NCI-H524 treated with DMSO at 0.1 percent for 48 hours (cell line): Measurements from ENCODE around the gene BIRC3.
A peak's percentile ranks its signal among the peaks of the same experiment; 100 is the strongest.
"Not testable (repeated sequence)": the region's sequence is repeated elsewhere in the genome, so short reads cannot be mapped to it uniquely, and the experiment has no call there.

ENCODE experiments used
- DNase-seq: peaks from one replicate; lab custom pipeline; 2025; lab: John Stamatoyannopoulos, UW

Gene BIRC3

DNA sequence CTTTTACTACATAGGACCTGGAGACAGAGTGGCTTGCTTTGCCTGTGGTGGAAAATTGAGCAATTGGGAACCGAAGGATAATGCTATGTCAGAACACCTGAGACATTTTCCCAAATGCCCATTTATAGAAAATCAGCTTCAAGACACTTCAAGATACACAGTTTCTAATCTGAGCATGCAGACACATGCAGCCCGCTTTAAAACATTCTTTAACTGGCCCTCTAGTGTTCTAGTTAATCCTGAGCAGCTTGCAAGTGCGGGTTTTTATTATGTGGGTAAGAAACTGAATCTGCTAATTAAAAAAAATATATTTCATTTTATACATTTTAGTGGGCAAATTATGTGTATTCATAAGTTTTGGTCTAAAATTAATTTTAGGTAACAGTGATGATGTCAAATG, 7.8 kb downstream of the BIRC3 start:
- DNase-seq: no peak

DNA sequence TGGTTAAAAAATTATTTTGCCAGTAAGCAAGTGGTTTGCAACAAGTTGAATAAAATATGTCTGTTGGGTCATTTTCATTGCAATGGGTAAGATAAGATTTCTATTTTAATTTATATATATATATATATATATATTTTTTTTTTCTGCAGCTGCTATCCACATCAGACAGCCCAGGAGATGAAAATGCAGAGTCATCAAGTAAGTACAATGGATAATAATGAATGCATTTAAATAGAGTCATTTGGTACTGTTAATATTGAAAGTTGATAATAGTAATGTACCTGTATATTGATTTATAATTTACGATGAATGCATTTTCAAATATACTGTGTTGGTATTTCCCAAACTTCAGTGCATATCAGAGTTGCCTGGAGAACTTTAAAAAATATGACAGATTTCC, 11.5 kb downstream of the BIRC3 start:
- DNase-seq: no peak

DNA sequence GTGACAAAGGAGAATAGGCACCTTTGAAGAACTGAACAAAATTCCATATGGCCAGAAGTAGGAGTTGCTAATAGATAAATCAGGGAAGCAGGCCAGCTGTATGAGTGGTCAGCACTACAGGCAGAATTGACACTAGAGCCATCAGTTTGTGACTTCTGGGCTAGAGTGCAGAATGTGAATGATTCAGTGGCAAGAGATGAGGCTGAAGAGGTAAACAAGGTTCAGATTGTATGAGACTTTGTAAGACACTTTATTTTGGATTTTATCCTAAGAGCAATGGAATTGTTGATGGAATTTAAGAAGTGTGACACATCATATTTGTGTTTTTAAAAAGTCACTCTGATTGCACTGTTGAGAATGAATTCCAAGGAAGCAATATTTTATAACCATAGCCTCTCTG, 12.9 kb downstream of the BIRC3 start:
- DNase-seq: no peak

DNA sequence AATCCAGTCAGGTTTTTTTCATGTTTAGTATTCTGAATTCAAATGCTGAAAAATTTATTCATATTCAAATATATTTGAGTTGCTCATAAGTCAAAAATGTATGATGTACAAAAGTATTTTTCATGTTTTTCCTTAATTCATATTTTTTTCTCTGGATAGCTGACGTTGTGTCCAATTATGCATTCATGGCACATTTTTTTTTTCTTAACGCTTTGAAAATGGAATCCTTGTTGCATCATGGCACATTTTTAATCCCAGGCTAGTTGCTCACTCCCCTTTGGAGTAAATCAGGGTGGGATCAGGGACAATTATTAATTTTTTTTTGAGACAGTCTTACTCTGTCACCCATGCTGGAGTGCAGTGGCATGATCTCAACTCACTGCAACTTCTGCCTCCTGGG, 14.1 kb downstream of the BIRC3 start:
- DNase-seq: no peak

DNA sequence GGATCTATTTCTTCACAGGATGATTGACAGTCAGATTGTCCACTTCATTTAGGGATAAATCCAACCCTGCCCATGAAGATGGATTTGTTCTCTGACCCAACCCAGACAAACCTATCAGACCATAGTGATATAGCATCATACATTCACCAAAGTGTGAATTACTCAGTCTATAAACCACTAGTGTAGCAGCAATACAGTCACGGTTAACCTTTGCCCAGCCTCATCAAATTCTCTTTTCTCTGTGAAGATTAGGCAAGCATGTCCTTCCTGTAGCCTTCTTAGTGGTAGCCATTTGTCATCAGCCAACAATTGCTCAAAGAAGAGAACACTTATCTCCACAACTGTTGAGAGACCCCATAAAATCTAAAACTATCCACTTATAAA, 15.3 kb downstream of the BIRC3 start:
- DNase-seq: no peak

DNA sequence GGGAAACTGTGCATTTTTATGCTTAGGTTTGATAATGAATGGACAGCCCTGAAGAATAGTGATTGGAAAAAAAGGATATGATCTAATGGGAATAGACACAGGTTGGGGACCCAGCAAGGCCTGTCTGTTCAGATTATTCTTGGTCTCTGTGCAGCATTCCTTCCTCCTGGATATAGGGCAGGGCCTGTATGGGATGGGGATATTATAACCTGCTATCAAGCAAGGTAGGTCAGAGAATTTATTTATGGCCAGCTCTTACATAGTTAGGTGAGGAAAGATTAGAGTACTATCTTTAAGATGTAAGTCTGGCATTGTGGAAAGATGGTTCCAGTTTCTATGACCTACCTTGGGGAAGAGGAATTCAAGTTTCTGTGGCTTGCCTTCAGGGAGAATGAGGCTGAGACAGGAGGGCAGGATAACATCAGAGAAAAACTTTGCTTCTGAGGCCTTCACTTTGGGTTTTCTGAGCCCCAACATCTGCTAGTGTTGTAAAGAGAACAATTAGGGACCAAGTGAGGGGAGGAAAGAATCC, 21.3 kb downstream of the BIRC3 start:
- DNase-seq: no peak

DNA sequence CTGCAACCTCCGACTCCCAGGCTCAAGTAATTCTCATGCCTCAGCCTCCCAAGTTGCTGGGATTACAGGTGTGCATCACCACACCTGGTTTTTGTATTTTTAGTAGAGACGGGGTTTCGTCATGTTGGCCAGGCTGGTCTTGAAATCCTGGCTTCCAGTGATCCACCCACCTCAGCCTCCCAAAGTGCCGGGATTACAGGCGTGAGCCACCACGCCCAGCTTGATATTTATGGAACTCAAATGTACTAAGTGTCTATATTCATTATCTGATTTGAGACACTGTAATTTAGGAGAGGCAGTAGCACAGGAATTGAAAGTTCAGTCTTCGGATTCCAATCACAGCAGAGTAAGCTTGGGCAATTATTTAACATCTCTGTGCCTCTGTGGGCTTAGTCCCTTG, 24.0 kb downstream of the BIRC3 start:
- DNase-seq: not testable (repeated sequence)

DNA sequence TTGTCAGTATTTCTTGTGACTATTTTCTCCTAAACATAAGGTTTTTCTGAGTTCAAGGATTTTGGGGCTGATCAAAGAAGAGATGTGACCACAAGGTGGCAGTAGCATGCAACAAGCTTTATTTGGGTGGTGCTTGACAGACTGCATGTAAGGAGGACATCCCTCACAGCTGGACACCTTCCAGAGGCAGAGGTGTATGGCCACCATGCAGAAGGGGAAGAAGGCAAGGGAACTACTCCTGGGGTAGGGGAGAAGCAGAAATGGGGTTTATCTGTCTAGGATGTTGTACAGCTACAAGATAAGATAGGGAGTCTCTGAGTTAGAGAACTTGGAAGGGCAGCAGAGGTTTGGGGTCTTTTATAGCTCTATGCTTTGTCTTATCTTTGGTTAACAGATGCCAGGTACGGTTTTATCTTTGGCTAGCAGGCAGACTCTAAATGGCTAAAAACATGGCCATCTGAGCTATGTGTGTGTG, 24.6 kb downstream of the BIRC3 start:
- no peak for DNase-seq

DNA sequence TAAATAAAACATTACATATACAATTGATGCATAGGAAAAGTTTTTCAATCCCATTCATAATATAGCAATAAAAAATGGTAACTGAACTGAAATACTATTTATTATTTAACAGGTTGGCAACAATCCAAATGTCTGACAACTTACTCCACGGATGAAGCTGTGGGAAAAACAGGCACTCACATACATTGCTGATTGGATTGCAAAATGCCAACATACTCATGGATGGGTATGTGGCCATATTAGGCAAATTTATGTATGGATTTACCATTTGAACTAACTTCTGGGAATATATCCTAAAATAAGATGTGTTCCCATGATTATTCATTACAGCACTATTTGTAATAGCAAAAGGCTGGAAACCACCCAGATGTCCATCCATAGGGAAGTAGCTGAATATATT, 26.5 kb downstream of the BIRC3 start:
- no peak for DNase-seq

DNA sequence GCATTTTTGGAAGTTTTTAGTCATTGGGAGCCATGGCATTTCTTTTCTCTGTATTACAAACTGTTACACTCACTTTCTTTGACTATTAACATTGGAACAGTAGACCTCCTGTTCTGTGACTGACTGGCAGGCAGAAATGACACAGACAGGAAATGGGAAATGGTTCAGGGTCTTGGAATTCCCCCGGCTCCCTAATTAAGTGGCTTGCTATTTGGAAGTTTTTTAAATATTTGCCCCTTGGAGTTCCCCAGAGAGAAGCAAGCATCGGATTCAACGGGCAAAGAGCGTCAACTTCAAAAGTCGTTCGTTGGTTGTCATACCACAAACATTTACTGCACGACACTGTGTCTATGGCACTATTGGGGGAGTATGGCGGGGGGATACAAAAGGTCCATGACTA, 28.6 kb downstream of the BIRC3 start:
- no peak for DNase-seq

DNA sequence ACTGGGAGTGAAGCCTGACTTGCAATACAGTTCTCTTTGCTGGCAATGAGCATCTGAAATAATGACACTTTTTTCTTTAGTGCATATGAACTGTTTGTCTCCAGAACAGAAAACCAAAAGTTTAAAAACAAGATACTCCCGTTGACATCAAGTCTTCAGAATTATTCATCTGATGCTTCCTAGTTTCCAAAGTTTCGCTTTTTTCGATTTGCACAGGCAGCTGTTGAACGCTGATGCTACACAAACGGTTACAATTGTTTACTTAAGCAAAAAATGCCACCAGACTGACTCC, 29.1 kb downstream of the BIRC3 start:
- no peak for DNase-seq

DNA sequence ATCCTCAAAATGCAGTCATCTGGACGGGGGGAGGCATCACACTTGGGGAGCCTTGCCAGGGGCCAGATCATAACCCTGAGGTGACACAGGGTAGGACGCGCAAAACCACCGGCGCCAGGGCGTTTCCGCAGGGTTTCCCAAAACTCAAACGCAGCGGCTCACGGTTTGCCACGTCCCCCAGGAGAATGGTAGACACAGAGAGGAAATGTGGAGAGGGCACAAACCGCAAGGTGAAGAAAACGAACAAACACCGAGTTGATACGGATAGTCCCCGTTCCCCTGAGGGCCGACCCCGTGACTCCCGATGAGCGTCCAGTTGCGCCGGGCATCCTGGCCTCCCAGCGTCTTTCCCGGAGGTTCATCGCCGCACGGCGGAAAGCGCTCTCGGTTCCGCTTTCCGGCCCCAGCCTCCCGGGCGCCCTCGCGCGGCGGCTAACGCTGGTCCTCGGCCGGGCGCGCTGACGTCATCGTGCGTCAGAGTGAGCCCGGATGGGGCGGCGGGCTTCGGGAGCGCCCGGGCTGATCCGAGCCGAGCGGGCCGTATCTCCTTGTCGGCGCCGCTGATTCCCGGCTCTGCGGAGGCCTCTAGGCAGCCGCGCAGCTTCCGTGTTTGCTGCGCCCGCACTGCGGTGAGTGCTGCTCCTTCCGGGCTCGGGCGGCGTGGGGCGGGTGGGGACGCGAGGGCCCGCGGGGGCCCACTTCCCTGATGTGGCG, 29.6 kb downstream of the BIRC3 start, which contains the start of gene BIRC2:
BIRC2 (plus strand) TSS at position 467 of the 714 bp plus-strand sequence. CDS start 2,641 bp downstream, outside the sequence.
- peak; percentile 47 for DNase-seq

DNA sequence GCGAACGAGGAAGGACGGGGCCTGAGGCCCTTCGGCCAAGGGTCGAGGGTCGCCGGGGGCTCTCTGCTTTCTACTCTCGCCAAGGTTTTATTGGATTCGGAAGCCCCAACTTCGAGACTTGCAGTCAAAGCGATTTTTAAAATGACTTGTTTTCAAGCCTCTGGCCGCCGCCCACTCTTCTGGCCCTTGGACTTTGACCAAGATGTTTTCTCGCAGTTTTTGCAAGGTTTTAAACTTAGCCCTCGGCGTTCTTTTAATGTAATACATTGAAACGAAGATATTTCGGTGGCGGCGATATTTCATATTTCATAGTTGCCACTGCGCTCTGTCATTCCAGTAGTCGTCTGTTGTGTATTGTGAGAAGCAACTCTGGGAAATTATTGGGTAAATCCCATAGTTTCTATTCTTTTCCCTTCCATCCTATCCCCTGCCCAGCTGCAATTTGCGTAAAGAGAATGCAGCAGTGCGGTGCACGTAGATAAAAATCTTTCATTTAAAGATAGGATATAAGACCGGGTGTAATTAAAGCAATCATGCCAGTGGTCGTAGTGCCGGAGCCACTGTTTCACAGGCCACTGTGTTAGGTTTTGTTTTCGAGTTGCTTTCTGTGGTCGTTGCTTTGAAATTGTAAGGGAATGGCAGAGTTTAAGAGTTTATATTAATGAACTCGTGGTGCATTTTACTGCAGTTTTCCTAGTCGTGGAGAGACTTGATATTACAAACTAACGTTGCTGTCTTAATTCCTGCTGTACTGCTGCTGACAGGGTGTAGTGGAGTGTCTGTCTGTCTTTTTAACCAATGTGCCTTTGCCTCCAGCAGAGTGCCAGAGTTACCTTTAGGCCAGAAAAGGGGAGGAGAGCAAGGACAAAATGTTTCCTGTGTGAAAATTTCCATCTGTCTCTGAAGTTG, 30.4 kb downstream of the BIRC3 start:
- DNase-seq: no peak

DNA sequence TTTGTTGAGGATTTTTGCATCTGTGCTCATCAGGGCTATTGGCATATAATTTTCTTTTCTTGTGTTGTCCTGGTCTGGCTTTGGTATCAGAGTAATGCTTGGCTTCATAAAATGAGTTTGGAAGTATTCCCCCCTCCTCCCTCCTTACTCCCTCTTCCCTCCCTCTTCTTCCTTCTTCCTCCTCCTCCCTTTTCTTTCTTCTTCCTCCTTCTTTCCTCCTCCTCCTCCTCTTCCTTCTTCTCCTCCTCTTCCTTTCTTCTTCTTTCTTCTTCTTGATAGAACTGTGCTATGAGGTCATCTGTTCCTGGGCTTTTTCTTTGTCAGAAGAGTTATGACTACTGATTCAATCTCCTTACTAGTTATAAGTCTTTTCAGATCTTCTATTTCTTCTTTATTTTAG, 39.8 kb downstream of the BIRC3 start:
- DNase-seq: no peak

DNA sequence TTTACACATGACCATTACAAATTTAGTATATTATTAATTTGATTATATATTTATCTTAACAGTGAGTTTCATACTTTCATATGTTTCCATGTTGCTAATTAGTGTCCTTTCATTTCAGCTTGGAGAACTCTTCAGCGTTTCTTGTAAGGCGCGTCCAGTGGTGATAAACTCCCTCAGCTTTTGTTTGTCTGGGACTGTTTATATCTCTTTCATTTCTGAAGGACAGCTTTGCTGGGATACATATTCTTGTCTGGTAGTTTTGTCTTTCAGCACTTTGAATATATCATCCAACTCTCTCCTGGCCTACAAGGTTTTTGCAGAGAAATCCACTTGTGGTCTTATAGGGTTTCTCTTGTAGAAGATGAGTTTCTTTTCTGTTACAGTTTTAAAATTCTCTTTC, 42.1 kb downstream of the BIRC3 start:
- no peak for DNase-seq

DNA sequence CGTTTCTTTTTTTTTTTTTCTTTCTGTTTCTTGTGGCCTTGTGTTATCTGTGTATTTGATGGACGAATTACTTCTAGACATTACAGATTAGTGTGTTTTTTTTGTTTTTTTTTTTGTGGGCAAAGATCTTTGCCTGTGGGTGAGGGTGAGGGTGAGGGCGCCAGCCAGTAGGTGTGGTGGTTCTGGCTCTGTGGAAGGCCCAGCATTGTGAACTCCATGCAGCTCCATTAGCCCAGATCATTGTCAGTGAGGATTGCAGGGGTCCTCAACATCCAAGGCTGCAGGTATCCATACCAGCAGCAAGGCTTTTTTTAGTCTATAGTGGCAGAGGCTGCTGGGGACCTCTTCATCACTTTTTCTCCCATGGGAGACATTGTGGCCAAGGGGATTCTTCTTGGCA, 43.4 kb downstream of the BIRC3 start:
- DNase-seq: no peak

DNA sequence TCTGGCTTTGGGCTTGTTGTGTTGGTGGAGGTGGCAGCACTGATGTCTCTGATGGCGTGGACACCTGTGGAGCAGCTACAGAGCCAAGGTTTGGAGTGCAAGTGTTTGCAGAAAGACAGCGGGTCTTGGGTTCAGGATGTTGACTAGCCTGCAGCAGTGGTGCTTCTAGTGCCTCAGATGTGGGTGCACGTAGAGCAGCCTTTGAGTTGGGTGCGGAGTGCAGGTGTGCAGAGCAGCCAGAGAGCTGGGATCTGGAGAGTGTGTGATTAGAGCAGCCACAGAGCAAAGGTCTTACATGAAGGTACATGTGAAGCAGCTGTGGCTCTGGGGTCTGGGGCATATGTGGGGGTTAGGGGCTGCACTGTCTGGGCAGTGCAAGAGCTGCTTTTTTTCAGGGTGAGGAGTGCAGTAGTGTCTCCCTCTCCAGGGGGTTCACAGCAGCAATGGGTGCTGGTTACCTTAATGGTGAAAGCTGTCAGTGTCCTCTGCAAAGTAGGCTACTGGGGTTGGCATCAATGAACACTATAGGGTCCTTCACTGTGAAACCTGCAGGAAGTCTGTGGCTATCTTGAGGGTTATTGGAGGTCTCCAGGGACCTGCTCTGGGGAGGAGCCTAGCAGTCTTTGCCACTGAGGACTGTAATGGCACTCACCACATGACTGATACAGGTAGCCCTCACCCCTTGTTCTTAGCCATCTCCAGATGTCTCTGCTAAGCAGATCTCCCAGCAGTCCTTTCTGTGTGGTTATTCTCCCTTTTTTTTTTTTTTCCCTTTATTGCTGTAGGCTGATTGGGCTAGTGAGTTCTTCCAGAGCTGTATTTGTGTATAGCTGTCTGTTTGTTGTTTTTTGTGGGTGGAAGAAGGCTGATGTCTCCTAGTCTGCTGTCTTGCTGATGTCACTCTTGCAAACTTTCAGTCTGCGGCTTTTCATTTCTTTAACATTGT, 44.1 kb downstream of the BIRC3 start:
- DNase-seq: no peak

DNA sequence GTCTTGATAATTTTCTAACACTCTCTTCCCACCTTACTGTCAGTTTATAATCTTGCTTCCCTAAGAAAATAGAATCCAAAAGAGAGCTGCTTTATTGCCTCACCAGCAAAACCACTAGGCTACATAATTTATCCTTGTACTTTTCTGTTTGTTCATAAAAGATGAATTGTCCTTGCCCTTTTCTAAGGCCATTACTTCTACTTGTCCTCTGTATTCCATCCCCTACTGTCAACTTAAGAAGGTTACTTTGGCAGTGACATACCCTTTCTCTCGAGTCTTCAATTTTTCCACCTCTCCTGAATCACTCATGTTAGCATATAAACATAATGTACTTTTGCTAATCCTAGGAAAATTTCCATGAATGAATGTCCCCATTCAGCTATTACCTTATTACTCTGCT, 47.7 kb downstream of the BIRC3 start:
- DNase-seq: no peak

DNA sequence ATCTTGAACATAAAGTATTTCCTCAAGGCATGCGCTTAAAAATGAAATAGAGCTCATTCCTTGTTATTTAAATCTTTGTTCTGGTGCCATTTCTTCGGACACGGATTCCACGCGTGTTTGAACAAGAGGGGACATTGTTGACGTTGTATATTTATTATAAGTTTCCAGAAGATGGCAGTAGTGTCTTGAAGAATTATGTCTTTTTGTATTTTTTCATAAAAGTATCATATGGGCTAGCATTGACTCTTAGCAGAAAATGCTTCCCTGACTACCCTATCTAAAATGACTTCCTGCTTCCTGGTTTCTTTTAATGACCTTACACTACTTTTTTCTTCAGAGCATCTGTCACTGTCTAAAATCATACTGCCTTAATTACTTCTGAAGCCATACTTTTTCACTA, 50.1 kb downstream of the BIRC3 start:
- no peak for DNase-seq

DNA sequence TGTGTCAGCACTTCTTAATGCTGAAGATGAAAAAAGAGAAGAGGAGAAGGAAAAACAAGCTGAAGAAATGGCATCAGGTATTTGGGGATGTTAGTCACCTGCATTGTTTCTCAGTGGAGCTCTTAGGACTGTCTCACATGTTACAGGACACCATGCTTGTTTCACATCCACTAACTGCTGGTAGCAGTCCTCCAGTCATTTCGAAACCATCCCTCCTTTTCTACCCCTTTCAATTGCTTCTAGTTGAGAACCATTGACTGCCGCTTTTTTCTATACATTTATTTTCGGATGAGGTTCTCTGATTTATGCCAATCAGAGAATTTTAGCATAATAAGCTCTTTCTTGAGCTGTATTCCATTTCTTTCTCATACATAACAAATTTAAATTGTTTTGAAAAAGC, 51.2 kb downstream of the BIRC3 start:
- no peak for DNase-seq

DNA sequence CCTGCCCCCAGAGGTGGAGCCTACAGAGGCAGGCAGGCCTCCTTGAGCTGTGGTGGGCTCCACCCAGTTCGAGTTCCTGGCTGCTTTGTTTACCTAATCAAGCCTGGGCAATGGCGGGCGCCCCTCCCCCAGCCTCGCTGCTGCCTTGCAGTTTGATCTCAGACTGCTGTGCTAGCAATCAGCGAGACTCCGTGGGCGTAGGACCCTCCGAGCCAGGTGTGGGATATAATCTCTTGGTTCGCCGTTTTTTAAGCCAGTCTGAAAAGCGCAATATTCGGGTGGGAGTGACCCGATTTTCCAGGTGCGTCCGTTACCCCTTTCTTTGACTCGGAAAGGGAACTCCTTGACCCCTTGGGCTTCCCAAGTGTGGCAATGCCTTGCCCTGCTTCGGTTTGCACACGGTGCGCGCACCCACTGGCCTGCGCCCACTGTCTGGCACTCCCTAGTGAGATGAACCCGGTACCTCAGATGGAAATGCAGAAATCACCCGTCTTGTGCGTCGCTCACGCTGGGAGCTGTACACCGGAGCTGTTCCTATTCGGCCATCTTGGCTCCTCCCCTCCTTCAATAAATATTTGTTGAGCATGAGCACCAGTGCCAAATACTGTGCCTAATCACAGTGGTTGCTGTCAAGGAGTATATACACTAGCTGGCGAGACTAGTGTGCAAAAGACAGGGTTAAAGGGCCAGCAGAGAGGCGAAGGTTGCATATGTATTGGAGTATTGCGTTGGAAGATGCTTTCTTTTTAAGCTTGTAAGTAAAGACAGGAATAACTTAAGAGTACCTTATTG, 57.5 kb downstream of the BIRC3 start:
- DNase-seq: not testable (repeated sequence)
